GM21576 (cell line): ENCODE results near the gene PNLIP.

Experiments
- ATAC-seq: cut with Tn5 transposase; IDR thresholded peaks from one replicate; pipeline ENCODE4 v1.9.1; 2021; ENCODE audit warnings: mild to moderate bottlenecking, moderate library complexity; ENCODE audit not compliant: unreplicated experiment

PNLIP gene

GRCh38 chr10:116567335-116567734 lies 21.6 kb downstream of the PNLIP start:
- ATAC-seq: no peak

- ATAC-seq: no peak
Measured at GRCh38 chr10:116574797-116575196, 29.1 kb downstream of the PNLIP start.

DNA sequence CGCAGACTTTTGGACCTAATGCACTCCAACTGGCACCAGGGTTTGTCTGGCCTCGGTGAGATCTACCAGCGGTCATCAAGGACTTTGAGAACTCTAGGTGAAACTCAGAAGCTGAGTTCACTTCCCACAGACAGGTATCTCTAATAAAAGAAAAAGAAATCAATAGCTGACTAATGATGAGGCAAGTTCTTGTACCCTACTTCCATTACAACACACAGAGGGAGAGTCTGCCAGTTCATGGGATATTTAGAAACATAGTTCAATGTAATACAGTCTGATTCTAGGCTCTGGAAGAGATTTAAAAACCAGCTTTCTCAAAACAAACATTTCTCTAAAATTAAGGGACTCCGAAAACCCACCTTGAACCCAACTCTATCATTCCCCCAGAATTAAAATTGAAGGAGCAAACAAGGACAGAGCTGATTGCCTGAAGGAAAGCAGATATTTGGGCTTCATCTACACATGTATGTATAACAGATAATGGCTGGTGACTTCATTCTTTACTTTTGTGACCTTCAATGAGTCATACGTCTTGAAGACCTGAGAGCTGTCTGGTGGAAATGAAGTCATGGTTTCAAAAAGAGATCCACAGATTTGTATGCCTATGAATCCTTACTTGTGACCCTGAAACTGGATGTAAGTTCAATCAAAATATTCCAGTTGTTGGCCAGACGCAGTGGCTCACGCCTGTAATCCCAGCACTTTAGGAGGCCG lies 42.3 kb downstream of the PNLIP start:
- ATAC-seq: no peak

DNA sequence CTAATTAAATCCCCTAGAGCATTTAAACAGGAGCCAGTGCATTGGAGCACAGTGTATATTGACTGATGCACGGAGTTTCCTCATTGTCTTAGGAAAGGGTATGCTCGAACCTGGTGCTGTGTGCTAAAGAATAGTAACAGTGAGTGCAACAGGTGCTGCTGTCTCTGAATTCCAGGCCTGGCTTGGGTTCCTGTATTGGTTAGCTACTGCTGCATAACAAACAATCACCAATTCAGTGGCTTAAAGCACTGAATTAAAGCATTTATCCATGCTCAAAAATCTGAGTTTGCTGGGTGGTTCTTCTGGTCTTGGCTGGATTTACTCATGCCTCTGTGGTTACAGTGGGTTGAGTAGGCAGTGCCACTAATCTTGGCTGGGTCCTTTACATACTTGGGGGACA lies 43.3 kb downstream of the PNLIP start:
- no peak for ATAC-seq

- no peak for ATAC-seq
Measured at GRCh38 chr10:116589926-116590325, 44.2 kb downstream of the PNLIP start.

- no peak for ATAC-seq
Measured at GRCh38 chr10:116590590-116591444, 45.1 kb downstream of the PNLIP start, which contains the start of gene PNLIPRP1. Gene PNLIPRP1 (plus strand): TSS chr10:116590959. CDS start chr10:116591130, 171 bp downstream.

GRCh38 chr10:116593139-116593740 lies 47.5 kb downstream of the PNLIP start:
- ATAC-seq: no peak

GRCh38 chr10:116594525-116595035 lies 48.8 kb downstream of the PNLIP start:
- ATAC-seq: no peak

- ATAC-seq: no peak
Measured at GRCh38 chr10:116596062-116596461, 50.3 kb downstream of the PNLIP start.

- no peak for ATAC-seq
Measured at GRCh38 chr10:116597543-116597942, 51.8 kb downstream of the PNLIP start.

- ATAC-seq: no peak
Measured at GRCh38 chr10:116598329-116598728, 52.6 kb downstream of the PNLIP start.

- no peak for ATAC-seq
Measured at GRCh38 chr10:116599991-116600390, 54.3 kb downstream of the PNLIP start.

DNA sequence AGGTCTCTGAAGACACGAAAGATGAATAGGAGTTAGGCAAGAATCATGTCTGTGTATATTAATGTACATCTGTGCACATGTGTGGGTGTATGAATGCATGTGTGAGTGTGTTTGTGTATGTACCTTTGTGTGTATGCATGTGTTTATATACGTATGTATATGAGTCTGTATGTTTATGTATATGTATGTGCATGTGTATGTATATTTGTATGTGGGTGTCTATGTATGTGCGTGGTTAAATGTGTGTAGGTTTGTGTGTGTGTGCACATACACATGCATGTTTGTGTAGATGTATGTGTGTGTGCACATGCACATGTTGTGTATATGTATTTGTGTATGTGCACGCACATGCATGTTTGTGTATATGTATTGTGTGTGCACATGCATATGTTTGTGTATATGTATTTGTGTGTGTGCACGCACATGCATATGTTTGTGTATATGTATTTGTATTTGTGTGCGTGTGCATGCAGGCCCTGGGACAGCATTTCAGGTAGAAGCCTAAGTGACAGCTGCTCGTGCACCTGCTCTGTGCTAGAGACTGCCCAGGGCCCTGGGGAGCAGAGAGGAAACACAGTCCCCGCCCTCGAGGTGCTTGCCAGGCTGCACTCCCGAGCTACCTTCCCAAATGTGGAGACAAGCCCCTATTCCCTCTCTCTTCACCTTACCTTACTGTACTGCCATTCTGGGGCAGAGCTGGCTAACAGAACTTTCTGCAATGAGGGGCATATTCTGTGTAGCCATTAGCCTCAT lies 57.1 kb downstream of the PNLIP start:
- ATAC-seq: no peak

DNA sequence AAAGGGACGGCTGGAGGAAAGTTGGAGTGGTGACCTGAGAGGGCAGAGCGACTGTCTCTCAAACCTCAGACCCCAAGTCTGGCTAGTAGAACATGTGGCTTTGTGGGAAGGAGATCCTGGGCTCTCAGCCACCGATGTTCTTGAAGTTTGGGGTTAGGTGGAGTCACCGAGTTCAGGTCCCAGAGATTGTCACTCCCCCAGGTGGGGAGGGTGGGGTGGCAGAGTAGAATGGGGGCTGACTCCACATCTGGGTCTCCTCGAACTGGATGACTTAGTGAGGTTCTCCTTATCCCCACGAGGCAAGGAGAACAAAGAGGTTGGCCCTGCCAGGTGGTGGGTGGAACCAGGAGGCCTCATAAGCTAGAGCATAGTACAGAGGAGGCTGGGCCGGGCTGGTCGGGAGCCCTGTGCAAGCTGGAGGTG lies 60.3 kb downstream of the PNLIP start:
- ATAC-seq: no peak

DNA sequence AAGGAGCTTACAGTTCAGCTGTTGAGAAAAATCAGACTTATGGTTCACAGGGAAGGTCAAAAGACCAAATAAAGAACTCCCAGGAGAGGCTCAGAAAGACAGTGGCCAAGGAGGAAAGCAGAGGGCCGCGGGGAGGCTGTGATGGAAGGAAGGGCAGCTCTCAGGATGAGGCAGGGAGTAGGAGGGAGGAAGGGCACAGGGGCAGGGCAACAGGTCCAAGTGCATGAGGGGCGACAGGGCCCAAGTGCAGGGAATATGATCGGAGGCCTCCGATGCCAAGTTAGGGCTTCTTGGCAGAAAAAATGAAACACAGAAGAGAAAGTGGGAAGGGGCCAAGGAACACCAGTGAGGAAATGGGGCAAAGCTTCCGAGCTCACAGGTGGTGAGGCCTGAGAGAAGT lies 61.6 kb downstream of the PNLIP start:
- no peak for ATAC-seq

DNA sequence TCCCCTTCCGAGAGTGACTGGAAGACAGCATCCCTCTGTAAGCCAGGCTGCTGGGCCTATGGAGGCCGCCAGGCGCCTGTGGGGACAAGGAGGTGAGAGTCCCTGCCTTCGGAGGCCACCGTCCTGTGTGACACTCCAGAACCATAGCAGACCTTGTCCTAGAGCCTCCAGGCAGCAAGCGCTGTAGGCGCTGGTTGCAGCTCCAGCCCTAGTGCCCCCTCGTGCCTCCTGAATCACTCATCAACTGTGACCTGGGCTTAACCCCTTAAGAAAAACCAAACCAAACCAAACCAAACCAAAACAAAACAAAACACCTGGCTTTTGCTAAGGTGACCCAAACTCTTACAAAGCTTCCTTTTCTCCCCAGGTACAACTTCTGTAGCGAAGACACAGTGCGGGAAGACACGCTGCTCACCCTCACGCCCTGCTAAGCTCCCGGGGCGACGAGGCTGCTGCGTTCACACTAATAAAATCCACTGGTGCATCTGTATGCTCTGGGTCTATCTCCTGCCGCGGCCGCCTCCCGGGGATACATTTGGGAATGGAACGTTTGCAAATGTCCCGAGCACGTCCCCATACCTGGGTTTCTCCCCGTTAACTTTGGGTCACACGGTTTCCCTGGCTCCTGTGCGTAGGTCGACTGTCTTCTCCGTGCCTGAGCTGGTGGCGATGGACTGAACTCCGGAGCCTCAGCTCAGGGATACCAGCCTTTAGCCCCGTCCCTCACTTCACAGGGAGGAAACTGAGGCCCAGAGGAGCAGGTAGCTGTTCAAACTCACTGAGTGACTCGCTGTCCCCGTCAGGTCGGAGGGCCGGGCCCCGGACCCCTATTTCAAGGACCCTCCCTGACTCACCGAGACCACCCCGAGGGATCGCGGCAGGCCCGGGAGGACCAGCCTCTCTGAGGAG lies 63.2 kb downstream of the PNLIP start:
- ATAC-seq: no peak

GRCh38 chr10:116610443-116611152 lies 64.9 kb downstream of the PNLIP start:
- no peak for ATAC-seq

DNA sequence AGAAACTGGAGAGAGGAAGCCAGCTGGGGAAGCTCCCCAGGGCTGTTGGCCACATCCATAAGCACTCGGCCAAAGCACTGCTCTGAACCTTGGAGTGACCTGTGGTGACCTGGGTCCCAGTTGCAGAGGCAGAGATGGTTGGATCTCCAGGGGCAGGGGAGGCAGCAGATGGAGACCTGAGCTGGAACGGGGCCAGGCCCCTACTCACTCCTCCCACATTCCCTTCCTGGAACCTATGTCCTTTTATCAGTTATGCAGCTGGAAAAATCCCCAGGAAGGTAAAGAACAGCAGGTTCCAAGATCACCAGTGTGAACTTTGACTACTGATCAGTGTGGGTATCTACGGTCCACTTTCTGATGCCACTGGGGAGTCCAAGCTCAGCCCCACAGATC lies 65.4 kb downstream of the PNLIP start:
- ATAC-seq: no peak

- ATAC-seq: no peak
Measured at GRCh38 chr10:116612107-116612769, 66.5 kb downstream of the PNLIP start.
